ENCODE measurements around the gene GXYLT2.
"Not testable (repeated sequence)": the region's sequence is repeated elsewhere in the genome, so short reads cannot be mapped to it uniquely, and the experiment has no call there.

GXYLT2 gene

DNA sequence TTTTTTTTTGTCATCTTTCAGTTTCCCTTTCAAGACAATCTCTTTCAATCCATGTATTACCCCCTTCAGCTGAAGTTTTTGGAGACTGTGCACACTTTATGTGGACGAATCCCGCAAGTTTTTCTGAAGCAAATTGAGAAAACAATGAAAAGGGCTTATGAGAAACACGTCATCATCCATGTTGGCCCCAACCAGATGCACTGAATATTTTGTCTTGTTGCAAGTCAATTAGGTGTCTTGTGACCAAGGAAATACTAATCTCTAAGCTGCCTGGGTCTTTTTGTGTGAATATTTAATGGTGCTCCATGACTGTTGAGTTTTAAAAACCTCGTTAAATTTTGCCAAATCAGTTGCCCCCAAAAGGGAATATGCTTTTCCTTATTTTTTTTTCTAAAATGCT lies 87.1 kb downstream of the GXYLT2 start:
- no peak for DNase-seq (ENCODE audit: low read depth)

DNA sequence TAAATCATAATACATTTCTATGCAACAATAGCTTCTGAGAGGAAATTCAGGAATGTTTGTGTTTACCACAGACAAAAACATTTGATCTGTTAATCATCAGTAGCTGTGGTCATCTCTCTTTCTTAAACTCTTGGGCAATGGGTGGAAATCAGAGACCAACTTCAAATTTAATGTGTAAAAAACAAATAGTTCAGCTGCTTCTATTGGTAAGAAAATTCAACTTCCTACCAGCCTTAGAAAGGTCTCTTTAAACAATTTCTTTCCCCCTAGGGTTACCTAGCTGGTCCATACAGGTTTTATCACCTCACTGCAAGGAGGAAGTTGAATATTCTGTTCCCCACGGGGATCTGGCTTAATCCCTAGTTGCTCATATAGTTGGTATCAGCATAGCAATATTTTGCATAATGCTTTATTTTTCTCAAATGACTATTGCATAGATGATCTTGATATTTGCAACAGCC lies 88.5 kb downstream of the GXYLT2 start:
- no peak for DNase-seq (ENCODE audit: low read depth)

DNA sequence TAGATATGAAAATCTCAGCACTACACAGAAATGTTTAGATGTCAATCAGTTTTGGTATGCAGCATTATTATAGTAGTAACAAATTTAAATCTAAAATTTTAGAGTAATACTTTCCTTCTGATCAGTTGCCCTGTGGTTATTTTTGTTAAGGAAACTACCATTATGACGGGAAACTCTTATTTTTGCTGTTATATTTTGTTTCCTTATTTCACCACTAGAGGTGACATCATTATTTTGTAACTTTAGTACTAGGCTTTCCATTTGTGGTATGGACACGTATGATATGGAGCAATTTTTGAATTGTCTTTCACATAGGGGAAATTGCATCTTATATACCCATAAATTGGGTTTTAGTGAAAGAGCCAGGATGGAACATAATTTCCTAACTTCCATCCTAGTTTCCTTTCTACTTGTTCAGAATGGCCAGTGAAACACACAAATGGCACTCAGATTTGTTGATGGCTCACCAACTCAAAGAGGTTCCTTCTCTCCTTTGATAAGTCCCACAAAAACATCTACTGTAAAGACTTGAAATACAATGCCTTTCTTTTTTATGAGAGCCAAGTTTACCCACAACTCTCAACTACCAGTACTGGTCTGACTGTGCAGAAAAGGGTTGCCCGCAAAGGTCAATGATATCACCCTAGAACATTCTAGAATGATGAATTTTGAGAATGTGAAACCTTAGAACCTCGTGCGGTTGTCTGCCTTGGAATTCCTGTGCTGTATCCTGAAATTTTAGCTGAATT lies 89.4 kb downstream of the GXYLT2 start:
- DNase-seq (ENCODE audit: low read depth) = no peak

DNA sequence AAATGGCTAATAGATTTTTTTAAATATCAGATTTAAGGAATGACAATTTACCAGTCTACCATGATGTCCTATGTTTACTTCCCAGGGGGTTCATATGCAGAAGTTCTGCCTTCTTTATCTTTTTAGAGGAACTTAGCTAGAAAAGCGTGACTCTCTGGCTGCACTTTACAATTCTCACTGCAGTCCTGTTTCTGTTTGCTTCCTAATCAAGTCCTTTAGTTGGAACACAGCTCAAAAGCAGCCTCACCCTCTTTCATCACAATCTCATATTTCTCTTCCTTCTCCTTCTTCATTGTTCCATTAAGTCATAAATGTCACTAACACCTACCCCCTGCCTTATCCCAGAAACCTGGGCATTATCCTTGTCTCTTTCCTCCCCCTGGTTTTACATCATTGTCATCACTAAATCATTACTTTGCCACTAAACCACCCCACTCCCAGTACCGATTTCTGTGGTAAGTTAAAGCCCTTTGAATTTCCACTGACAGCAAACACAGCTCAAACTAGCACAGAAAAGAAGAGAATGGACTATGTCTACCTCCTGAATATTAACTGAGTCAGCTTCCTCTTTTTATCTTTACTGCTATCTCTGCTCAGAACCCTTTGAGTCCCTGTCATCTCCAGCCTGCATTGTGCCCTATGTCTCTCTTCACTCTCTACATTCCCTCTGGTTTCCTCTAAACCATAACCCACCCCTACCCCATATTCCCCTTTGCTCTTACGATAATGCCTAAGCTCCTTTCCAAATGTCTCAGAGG lies 94.9 kb downstream of the GXYLT2 start:
- DNase-seq (ENCODE audit: low read depth) = no peak

DNA sequence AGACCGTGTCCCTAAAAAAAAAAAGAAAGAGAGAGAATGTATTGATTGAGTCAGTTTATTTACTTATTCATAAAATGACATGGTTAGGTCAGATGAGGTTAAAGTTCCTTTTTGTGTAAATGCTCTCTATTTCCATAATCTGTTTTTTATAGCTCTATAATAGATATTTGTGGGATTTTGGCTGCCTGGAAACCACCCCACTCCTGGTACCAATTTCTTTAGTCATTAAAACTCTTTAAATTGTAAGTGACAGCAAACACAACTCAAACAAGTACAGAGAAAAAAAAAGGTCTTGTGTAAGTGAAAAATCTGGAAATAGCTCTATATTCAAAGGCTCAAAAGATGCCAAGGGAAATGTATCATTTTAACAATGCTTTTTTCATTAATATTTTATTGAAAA lies 97.7 kb downstream of the GXYLT2 start:
- no peak for DNase-seq (ENCODE audit: low read depth)

DNA sequence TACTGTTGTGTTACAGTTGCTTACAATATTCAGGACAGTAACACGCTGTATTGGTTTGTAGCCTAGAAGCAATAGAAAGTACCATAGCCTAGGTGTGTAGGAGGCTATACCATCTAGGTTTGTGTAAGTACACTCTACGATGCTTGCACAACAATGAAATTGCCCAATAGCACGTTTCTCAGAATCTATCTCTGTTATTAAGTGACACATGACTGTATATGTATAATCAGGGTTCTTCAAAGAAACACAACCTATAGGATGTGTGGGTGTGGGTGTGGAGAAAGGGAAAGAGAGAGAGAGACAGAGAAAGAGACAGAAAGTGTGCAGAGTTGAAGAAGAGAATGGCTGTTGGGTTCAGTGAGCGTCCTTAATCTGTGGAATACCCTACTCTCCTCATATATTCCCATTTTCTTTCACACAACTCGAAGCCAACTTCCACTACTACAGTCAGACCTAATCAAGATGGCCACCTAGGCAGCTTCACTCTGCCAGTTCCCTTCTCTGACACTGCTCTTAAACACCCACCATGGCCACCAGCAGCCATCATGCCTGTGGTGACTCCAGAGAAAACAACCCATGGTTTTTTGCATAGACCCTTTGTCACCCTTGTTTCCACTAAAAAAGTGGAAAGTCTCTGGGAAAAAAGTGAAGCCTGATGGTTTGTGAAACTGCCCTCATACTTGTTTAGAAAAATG lies 103.0 kb downstream of the GXYLT2 start:
- DNase-seq (ENCODE audit: low read depth) = no peak

DNA sequence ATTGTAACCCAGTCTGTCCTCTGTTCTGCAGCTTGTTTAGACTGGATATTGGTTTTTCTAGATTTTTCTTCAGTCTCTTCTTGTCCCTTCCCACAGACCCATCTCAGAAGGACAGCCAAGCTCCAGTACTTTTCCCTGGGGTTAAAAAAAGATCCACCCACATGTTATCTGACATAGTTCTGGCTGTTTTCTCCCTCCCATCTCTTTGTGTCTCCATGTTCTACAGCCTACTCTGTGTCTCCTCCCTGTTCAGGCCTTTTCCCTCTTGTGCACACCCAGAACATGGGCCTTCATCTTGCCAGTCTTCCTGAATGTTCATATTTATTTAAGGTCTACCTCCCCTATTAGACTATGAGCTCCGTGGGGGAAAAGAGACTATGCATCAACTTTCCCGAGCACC lies 103.7 kb downstream of the GXYLT2 start:
- DNase-seq (ENCODE audit: low read depth) = no peak

DNA sequence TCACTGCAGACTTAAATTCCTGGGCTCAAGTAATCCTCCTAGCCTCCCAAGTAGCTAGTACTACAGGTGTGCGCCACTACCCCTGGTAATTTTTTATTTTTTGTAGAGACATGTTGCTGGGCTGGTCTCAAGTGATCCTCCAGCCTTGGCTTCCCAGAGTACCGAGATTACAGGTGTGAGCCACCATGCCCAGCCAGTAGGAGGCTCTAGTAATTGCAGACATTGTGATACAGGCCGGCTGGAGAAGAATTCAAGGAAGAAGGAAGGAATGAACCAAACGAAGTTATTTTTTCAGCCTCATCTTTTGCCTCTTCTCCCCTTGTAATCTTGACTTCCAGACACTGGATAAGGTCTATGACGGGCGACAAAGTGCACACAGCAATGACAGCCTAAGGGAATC lies 105.5 kb downstream of the GXYLT2 start:
- no peak for DNase-seq (ENCODE audit: low read depth)

DNA sequence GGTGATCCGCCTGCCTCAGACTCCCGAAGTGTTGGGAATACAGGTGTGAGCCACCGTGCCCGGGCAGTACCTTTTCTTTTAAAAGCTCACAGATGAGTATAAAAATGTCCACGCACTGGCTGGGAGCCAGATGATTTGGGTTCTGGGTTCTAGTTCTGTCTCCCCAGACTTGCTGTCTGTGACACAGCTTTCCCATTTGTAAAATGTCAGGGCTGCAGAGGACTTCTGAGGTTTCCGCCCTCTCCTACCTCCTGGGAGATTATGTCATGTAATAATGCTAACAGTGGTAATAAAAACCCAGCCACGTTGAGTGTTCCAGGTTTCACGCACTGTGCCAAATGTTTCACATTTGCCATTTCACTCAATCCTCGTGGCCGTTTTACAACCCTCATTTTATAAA lies 107.5 kb downstream of the GXYLT2 start:
- DNase-seq (ENCODE audit: low read depth) = no peak

DNA sequence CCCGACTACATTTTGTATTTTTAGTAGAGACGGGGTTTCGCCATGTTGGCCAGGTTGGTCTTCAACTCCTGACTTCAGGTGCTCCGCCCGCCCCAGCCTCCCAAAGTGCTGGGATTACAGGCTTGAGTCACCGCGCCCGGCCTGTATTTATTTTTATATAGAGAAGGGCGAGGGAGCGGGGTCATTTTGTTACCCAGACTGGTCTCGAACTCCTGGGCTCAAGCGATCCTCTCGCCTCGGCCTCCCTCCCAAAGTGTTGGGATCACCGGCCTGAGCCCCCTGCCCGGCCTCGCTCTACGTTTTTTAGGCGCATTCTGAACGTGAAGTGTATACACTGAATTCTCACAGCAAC lies 108.3 kb downstream of the GXYLT2 start:
- DNase-seq (ENCODE audit: low read depth) = no peak

DNA sequence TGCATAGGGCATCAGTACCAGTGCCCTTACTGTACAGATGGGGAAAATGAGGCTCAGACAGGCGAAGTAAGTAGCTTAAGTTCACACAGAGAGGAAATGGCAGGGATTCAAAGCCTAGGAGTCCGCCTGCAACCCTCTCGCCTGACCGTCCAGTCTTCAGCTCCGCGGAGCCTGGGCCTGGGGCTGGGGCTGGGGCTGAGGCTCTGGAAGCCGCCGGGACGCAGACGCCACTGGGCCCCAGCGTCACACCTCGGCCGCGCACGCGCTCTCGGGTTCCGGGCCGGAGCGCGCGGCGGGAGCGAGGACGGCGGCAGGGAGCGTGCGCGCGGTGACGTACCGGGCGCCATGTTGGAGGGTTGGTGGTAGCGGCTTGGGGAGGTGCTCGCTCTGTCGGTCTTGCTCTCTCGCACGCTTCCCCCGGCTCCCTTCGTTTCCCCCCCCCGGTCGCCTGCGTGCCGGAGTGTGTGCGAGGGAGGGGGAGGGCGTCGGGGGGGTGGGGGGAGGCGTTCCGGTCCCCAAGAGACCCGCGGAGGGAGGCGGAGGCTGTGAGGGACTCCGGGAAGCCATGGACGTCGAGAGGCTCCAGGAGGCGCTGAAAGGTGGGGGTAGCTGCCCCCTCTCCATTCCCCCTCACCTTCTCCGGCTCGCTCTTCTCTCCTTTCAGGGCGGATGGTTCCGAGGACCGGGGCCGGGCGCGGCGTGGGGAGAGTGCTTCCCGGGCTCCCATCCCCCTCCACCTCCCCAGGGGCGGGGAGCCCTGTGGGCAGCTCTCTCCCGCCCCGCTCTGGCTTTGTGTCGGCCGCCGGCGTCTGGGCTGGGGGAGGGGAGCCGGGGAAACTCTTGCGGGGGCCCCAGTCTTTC lies 108.9 kb downstream of the GXYLT2 start, which contains the start of gene PPP4R2:
PPP4R2 (plus strand) TSS at position 339 of the 861 bp plus-strand sequence; CDS start at position 566, 227 bp downstream.
- DNase-seq (ENCODE audit: low read depth) = peak; percentile 80

DNA sequence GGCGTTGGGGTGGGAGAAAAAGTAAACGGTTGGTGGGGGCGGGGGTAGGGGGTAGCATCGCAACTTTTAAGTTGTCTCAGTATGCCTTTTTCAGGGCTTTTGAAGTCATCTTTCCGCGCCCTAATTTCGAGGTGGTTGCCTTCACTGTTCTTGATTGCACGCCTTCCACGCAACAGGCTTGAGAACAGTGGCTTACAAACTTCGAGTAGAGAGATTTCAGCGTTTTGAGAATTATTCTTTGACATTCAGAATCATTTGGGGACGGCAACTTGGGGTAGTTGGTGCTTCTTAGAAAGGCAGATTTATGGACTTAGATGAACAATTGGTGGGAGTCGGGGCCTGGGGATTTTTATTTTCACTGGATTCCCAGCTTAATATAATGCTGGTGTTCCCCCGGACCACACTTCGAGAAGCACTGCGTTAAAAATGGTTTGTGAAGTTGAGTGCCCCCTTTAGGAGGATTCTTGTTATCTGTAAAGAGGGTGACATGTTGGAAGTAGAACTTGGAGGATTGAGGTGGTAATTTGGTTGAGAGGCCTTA lies 109.6 kb downstream of the GXYLT2 start:
- DNase-seq (ENCODE audit: low read depth) = peak; percentile 16

DNA sequence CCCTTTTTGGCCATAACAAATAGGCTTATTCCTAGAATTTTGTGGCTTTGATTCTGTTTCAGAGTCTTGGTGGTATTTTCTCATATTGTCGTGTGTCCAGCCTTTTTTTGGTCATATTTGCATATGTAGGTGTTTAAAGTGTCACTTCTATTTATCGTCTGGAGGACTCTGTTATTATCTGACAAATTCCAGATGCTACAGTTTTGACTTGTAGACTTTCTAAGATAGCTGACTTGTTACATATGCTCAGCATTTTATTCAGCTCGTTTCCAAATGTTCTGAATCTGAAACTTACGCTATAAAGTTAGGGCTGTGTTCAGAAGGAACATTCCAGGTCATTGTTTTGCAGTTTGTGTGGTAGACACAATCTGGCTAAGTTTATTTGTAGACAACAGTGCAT lies 110.6 kb downstream of the GXYLT2 start:
- no peak for DNase-seq (ENCODE audit: low read depth)

DNA sequence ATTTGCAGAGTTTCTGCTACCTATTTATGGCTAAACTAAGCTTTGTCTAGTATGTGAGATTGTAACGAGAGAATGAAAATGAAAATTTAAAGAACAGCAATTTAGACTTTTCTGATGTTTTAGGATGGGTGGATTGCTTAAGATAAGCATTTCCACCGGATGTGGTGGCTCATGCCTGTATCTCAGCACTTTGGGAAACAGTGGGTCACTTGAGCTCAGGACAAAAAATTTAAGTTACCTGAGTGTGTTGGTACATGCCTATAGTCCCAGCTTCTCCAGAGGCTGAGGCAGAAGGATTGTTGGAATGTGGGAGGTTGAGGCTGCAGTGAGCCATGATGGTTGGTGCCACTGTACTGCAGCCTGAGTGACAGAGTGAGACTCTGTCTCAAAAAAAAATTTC lies 112.1 kb downstream of the GXYLT2 start:
- DNase-seq (ENCODE audit: low read depth) = no peak

DNA sequence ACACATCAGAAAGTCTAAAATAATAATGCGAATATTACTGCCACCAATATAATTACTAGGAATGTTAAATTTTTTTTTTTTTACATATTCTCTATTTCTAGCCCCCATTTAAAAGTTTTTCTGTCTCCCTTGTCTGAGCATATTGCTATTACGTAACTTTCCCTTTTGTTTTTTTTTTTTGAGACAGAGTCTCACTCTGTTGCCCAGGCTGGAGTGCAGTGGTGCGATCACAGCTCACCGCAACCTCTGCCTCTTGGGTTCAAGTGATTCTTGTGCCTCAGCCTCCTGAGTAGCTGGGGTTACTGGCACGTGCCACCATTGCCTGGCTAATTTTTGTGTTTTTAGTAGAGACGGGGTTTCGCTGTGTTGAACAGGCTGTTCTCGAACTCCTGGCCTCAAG lies 115.2 kb downstream of the GXYLT2 start:
- DNase-seq (ENCODE audit: low read depth) = not testable (repeated sequence)

DNA sequence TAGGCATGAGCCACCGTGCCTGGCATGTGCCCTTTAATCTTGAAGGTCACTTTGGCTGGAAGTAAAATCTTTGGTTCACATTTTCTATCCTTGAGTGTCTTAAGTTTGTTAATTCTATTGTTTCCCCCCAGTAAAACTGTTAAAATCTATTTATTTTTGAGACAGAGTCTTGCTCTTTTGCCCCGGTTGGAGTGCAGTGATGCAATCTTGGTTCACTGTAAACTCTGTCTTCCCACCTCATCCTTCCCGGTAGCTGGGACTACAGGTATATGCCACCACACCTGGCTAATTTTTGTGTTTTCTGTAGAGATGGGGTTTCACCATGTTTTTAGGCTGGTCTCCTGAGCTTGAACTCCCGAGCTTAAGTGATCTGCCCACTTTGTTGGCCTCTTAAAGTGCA lies 116.5 kb downstream of the GXYLT2 start:
- no peak for DNase-seq (ENCODE audit: low read depth)

DNA sequence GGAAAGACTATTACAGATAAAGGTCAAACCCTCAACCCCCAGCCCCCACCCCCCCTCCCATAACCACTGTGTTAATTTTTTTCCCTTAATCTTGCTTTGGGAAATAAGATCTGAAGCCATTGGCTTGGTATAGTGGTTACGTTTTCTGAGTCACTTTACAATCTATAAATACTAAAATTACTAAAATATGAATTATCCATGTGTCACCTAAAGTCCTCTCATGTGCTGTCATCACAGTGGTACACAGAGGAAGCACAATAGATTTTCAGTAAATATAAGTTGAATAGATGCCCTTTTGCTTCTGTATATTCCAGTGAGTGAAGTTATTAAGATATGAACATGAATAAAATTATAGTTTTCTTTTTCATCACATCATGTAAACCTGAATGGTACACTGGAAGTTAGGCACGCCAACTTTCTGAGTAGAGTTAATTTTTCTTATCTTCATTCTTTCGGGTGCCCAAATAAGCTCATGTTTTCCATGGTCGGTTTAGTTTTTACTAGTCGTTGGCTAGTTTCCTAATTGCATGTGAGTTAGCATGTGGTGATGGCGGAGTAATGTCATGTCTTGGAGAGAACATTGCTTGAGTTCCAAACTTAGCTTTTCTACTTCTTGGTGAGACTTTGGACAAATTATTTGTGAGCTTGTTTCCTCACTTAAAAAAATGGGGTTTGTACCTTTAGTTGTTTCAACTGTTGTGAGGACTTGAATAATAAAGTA lies 120.3 kb downstream of the GXYLT2 start:
- DNase-seq (ENCODE audit: low read depth) = no peak

DNA sequence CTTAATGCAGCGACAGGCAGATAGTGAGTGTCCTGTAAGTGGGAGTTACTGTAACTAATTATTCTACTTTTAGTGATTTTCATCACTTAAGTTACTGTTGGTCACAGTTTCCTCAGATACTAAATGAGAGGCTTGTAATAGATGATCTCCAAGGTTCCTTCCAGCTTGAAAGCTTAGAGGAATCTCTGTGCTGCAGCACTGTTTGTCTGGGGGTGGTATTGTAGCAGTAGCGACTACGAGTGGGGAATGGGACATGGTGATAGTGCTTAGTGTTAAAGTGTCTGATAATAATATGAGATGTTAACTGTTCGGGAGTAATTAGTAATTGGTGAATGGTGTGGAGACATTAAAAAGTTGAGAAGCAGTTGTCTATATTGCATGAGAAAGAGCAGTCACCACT lies 121.2 kb downstream of the GXYLT2 start:
- DNase-seq (ENCODE audit: low read depth) = no peak

DNA sequence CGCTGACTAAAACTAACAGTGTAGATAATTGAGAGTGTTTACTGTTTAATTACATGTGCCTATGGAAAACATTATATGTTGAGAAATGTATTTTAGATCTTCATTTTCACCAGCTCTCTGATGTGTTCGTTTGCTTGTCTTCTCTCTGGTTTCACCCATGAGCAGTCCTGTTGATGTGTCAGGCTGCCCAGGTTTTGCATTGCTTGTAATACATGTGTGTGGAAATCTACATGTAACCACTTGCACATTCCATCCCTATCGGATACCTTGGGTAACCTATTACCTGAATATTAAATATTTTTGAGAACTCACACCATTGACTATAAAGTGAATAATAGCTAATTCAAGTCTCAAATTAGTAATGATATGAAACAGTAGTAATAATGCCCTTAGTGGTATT lies 121.9 kb downstream of the GXYLT2 start:
- no peak for DNase-seq (ENCODE audit: low read depth)

DNA sequence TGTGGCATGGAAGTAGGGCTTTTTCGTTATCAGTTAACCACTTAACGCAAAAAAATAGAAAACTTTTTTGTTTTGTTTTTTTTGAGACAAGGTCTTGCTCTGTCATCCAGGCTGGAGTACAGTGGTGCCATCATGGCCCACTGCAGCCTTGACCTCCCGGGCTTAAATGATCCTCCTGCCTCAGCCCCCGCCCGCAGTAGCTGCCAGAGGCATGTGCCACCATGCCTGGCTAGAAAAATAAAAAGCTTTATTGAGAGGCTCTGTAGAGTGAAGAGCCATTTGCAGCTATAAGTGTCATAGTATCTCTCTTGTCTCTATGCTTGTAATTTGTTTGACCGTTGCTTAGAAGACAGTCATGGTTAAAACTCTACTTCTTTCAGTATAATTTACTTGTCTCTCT lies 122.3 kb downstream of the GXYLT2 start:
- no peak for DNase-seq (ENCODE audit: low read depth)

DNA sequence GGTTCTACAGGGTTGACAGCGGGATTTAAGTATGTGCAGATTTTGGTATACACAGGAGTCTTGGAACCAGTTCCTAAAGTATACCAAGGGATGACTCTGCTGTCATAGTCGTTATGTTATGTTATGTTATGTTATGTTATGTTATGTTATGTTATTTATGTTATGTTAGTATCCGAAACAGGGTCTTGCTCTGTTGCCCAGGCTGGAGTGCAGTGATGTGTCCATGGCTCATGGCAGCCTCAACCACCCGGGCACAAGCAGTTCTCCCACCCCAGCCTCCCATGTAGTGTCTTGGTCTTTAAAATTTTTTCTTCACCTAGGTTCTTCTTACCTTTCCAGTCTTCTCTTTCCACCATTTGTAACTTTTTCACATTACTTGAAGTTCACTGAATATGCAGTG lies 130.5 kb downstream of the GXYLT2 start:
- no peak for DNase-seq (ENCODE audit: low read depth)
